ENCODE measurements around the gene DBH.

- TF ChIP-seq CTCF (IDR thresholded peaks at IDR 0.05) (no peak), ZFX (IDR thresholded peaks at IDR 0.05; ENCODE audit: borderline replicate concordance) (no peak)
These were observed 9.0 kb downstream of the DBH start for GRCh38 chr9:133645021-133645765.
